Epithelial cell of prostate (primary cell): ENCODE data around the gene NUDT14.

ENCODE experiments used
- DNase-seq: peaks from one replicate; pipeline ENCODE4 v3.0.0-alpha.2; 2011; ENCODE audit warnings: low read depth, low spot score
- H3K27ac ChIP-seq: fragments of 450-650 bp; 2 replicates; pipeline ENCODE4 v1.5.1; 2017; ENCODE audit warnings: mild to moderate bottlenecking

Gene NUDT14

GRCh38 chr14:105139212-105139825 lies 41.8 kb downstream of the NUDT14 start:
- DNase-seq, result no peak
- H3K27ac ChIP-seq, result no peak overlapping the region

- DNase-seq, result no peak
- no peak overlapping the region for H3K27ac ChIP-seq
Observed at GRCh38 chr14:105138551-105139111, 42.5 kb downstream of the NUDT14 start.

GRCh38 chr14:105138021-105138541 lies 43.0 kb downstream of the NUDT14 start:
- no peak for DNase-seq

GRCh38 chr14:105137481-105138020 lies 43.6 kb downstream of the NUDT14 start:
- H3K27ac ChIP-seq, result no peak overlapping the region
- DNase-seq, result no peak

More at GRCh38 chr14:105138021-105138541, 43.0 kb downstream of the NUDT14 start:
- H3K27ac ChIP-seq, result no peak overlapping the region

- no peak for DNase-seq
- H3K27ac ChIP-seq, result no peak overlapping the region
Observed at GRCh38 chr14:105136401-105137322, 44.5 kb downstream of the NUDT14 start.

- DNase-seq, result no peak
- no peak overlapping the region for H3K27ac ChIP-seq
Observed at GRCh38 chr14:105135700-105136395, 45.3 kb downstream of the NUDT14 start.

GRCh38 chr14:105132921-105133654 lies 48.0 kb downstream of the NUDT14 start:
- no peak for DNase-seq

GRCh38 chr14:105131241-105131640 lies 49.9 kb downstream of the NUDT14 start:
- DNase-seq, result no peak
- no peak overlapping the region for H3K27ac ChIP-seq

More at GRCh38 chr14:105132921-105133654, 48.0 kb downstream of the NUDT14 start:
- no peak overlapping the region for H3K27ac ChIP-seq

GRCh38 chr14:105128059-105128458 lies 53.1 kb downstream of the NUDT14 start:
- no peak for DNase-seq
- H3K27ac ChIP-seq, result no peak overlapping the region

- no peak for DNase-seq
- H3K27ac ChIP-seq, result no peak overlapping the region
Observed at GRCh38 chr14:105126981-105127329, 54.2 kb downstream of the NUDT14 start.

- DNase-seq, result no peak
Observed at GRCh38 chr14:105126126-105126980, 54.8 kb downstream of the NUDT14 start.

GRCh38 chr14:105124823-105125222 lies 56.3 kb downstream of the NUDT14 start:
- no peak for DNase-seq

More at GRCh38 chr14:105126126-105126980, 54.8 kb downstream of the NUDT14 start:
- H3K27ac ChIP-seq, result no peak overlapping the region

GRCh38 chr14:105123981-105124765 lies 56.9 kb downstream of the NUDT14 start:
- DNase-seq, result no peak
- H3K27ac ChIP-seq, result no peak overlapping the region

More at GRCh38 chr14:105124823-105125222, 56.3 kb downstream of the NUDT14 start:
- H3K27ac ChIP-seq, result no peak overlapping the region

GRCh38 chr14:105123064-105123665 lies 57.9 kb downstream of the NUDT14 start:
- no peak for DNase-seq
- H3K27ac ChIP-seq, result no peak overlapping the region
